ENCODE measurements around the gene TBC1D8. TPM values are rescaled to one million over a fixed set of nuclear protein-coding genes. Genes with fewer than 3 reads are reported as not detected.
A peak's percentile ranks its signal among the peaks of the same experiment; 100 is the strongest.

The TBC1D8 gene
- total and polyA plus RNA-seq, 5 donors from 2014 or later = 0.48 to 1.1 (median 0.73) TPM

DNA sequence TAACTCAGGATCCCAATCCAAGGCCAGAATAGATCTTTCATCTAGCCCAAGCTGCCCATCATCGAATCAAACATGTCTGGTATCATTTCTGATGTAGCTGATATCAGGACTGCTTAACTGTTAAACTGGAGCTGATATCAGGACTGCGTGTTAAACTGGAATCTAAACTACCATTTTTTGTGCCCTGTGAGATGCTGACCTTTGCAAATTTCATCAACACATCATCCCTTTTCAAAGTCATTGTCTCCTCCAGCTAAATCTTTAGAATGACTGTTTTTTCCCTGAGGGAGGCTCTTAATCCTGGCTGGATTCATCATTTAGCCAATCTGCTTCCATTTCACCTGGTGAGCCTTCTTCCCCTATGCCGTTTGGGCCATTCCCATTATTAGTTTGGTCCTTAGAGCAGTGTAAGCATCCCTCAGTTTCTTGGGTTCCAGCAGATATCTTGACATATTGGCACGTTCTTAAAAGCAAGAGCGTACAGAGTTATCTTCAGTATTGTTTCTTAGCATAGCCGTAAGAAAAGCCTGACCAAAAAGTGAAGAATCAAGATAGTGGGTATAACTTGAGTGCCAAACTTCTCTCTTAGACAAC is 136.8 kb downstream of the TBC1D8 start:
- Mint-ChIP-seq H3K4me3 (no peak overlapping the region), H3K27ac (no peak overlapping the region), H3K9me3 (peaks cover 0 to 2% (median 0%) of the 10 kb centered on the region in 7 donors), H3K4me1 (peaks cover 7 to 17% (median 12%) of the 10 kb centered on the region in 4 donors), H3K27me3 (no peaks in the 10 kb centered on the region), H3K36me3 (peaks cover 11% of the 10 kb centered on the region)
- DNase-seq (no peak), ATAC-seq (ENCODE audit: low read depth in 2 of 2) (no peak)
- H3K36me3 ChIP-seq (ENCODE audit: control insufficient read depth, insufficient read depth, low read length) = peaks cover 27% of the 10 kb centered on the region
- no peaks in the 10 kb centered on the region for H3K4me1 ChIP-seq (ENCODE audit: control insufficient read depth, insufficient read depth, low read length, poor library complexity, severe bottlenecking)
- H3K27me3 ChIP-seq (ENCODE audit: control insufficient read depth, insufficient read depth, low read length) = no peaks in the 10 kb centered on the region
- H3K4me3 ChIP-seq (ENCODE audit: low read depth, low read length) = no peak overlapping the region
- H3K9me3 ChIP-seq (ENCODE audit: control insufficient read depth in 2 of 2, low read length in 2 of 2) = no peaks in the 10 kb centered on the region
- H3K27ac ChIP-seq (ENCODE audit: insufficient read depth, low read length, poor library complexity, severe bottlenecking) = no peak overlapping the region

DNA sequence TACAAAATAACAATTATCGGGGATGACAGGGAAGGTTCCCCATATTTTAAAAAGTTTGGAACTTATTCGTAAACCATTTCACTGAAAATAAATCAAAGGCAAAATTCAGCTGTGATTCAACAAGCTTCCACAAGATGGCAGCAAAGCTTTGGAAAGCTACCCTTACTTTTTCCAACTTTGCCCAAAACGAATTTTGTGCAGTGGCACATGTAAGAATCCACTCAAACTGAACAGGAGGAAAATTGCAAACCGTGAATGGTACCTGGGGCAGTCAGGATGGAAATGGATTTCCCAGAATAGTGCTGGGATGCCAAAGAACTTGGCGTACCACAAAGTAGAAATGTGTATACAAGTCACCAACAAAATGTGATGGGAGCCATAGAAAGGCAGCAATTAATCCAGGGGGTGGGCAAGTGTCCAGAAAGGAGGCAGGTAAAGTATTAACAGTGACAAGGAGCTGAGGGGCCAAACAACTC is 138.4 kb downstream of the TBC1D8 start:
- DNase-seq (peak; percentile 31 to 43 (median 40)), ATAC-seq (ENCODE audit: low read depth in 2 of 2) (no peak)
- Histone ChIP-seq H3K4me3 (ENCODE audit: low read depth, low read length) (no peak overlapping the region), H3K27me3 (ENCODE audit: control insufficient read depth, insufficient read depth, low read length) (no peaks in the 10 kb centered on the region), H3K9me3 (ENCODE audit: control insufficient read depth in 2 of 2, low read length in 2 of 2) (no peaks in the 10 kb centered on the region), H3K4me1 (ENCODE audit: control insufficient read depth, insufficient read depth, low read length, poor library complexity, severe bottlenecking) (no peaks in the 10 kb centered on the region), H3K27ac (ENCODE audit: insufficient read depth, low read length, poor library complexity, severe bottlenecking) (no peak overlapping the region), H3K36me3 (ENCODE audit: control insufficient read depth, insufficient read depth, low read length) (peaks cover 31% of the 10 kb centered on the region)
- H3K27me3 Mint-ChIP-seq = no peaks in the 10 kb centered on the region
- H3K4me1 Mint-ChIP-seq = peaks cover 10 to 29% (median 17%) of the 10 kb centered on the region in 4 donors
- H3K4me3 Mint-ChIP-seq = no peak overlapping the region
- H3K36me3 Mint-ChIP-seq = peaks cover 19% of the 10 kb centered on the region
- peak overlapping the region in 2 of 3 donors; percentile 20 to 41 for H3K27ac Mint-ChIP-seq
- peaks cover 0 to 2% (median 0%) of the 10 kb centered on the region in 7 donors for H3K9me3 Mint-ChIP-seq

DNA sequence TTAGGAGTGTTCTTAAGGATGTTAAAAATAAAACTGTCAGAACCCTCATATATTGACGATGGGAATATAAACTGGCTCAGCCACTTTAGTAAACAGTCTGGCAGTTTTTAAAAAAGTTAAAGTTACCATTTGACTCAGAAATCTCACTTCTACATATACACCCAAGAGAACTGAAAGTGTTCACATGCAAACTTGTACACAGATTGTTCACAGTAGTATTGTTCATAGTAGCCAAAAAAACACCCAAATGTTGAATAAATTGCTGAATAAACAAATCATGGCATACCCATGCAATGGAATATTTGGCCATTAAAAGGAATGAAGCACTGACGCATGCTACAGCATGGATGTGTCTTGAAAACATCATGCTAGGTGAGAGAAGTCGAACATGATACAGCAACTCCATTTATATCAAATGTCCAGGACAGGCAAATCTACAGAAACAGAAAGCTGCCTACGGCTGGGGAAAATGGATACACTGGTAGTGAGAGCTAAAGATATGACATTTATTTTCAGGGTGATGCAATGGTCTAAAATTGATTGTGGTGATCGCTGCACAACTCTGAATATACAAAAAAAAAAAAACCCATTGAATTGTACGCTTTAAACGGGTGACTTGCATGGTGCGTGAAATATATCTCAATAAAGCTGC is 139.0 kb downstream of the TBC1D8 start:
- Mint-ChIP-seq H3K4me1 (peaks cover 10 to 33% (median 18%) of the 10 kb centered on the region in 4 donors), H3K4me3 (no peak overlapping the region), H3K9me3 (peaks cover 0 to 2% (median 0%) of the 10 kb centered on the region in 7 donors), H3K36me3 (peaks cover 23% of the 10 kb centered on the region), H3K27me3 (no peaks in the 10 kb centered on the region), H3K27ac (peak overlapping the region in 2 of 3 donors; percentile 20 to 41)
- peaks cover 37% of the 10 kb centered on the region for H3K36me3 ChIP-seq (ENCODE audit: control insufficient read depth, insufficient read depth, low read length)
- no peak overlapping the region for H3K27ac ChIP-seq (ENCODE audit: insufficient read depth, low read length, poor library complexity, severe bottlenecking)
- H3K27me3 ChIP-seq (ENCODE audit: control insufficient read depth, insufficient read depth, low read length) = no peaks in the 10 kb centered on the region
- H3K4me1 ChIP-seq (ENCODE audit: control insufficient read depth, insufficient read depth, low read length, poor library complexity, severe bottlenecking) = no peaks in the 10 kb centered on the region
- no peak overlapping the region for H3K4me3 ChIP-seq (ENCODE audit: low read depth, low read length)
- ATAC-seq (ENCODE audit: low read depth in 2 of 2) (no peak), DNase-seq (no peak)
- H3K9me3 ChIP-seq (ENCODE audit: control insufficient read depth in 2 of 2, low read length in 2 of 2) = no peaks in the 10 kb centered on the region

DNA sequence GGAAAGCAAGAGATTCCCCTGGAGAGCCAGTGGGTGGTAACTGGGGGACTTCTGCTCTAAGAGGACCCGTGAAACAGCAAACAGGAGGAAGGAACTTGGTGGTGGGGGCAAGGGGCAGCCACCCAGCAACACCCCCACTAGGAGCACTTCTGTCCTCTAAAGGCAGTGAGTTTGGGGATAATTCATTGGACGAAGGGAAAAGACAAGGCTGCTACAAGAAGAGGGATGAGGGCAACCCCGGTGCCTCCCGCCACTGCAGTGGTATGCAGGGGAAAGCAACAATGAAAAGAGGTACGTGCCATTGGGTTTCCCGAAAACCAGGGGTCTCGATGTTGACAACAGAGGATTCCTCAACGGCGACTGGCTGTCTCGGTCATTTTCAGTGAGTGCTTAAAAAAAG is 140.0 kb downstream of the TBC1D8 start:
- H3K4me3 Mint-ChIP-seq = no peak overlapping the region
- H3K27ac Mint-ChIP-seq = peak overlapping the region in 1 of 3 donors; percentile 65
- H3K9me3 Mint-ChIP-seq = peaks cover 0 to 2% (median 0%) of the 10 kb centered on the region in 7 donors
- no peaks in the 10 kb centered on the region for H3K4me1 ChIP-seq (ENCODE audit: control insufficient read depth, insufficient read depth, low read length, poor library complexity, severe bottlenecking)
- H3K4me1 Mint-ChIP-seq = peaks cover 10 to 33% (median 20%) of the 10 kb centered on the region in 4 donors
- peaks cover 29% of the 10 kb centered on the region for H3K36me3 Mint-ChIP-seq
- peaks cover 47% of the 10 kb centered on the region for H3K36me3 ChIP-seq (ENCODE audit: control insufficient read depth, insufficient read depth, low read length)
- H3K27ac ChIP-seq (ENCODE audit: insufficient read depth, low read length, poor library complexity, severe bottlenecking) = no peak overlapping the region
- DNase-seq = no peak
- no peak for ATAC-seq (ENCODE audit: low read depth in 2 of 2)
- no peaks in the 10 kb centered on the region for H3K27me3 ChIP-seq (ENCODE audit: control insufficient read depth, insufficient read depth, low read length)
- H3K9me3 ChIP-seq (ENCODE audit: control insufficient read depth in 2 of 2, low read length in 2 of 2) = no peaks in the 10 kb centered on the region
- H3K27me3 Mint-ChIP-seq = no peaks in the 10 kb centered on the region
- no peak overlapping the region for H3K4me3 ChIP-seq (ENCODE audit: low read depth, low read length)

DNA sequence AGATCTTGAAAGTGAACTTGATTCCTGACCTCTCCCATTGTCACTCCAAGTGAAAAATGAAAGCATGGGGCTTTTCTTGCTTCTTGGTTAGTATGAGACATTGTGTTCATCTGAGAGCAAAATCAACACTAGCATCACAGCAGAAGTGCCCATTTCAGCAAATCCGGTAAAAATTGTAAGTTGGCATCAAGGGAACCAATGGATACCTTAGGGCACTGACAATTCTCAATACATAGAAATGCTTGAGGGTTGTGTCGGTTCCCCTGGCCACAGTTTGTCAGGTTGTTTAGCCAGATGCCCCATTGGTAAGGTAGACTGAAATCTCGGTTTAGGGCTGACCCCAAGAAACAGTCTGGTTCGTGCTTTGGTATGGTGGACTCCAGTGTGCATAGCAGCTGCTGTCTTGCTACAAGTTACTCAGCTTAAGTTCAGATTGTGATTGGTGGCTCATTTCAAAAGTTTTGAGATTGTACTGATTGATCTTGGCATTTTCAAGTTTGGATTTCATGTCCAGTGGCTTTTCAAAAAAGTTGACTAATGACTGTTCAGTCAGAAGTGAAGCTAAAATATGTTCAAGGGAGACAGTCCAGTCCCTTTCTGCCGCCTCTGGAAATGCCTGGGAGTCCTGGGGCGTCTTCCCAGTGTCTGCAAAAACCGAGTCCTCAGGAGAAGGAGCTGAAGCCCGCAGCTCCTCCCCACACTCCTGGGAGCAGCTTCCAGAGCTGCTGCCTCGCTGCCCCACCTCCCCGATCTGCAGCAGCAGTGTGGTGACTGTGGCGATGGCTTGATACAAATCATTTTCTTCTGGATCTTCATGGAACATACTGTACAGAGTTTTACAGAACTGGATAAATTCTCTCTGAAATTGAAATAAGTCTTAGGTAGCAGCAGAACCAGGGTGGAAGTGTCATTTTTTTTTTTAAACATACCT is 143.5 kb downstream of the TBC1D8 start:
- Histone ChIP-seq H3K9me3 (ENCODE audit: control insufficient read depth in 2 of 2, low read length in 2 of 2) (no peaks in the 10 kb centered on the region), H3K27ac (ENCODE audit: insufficient read depth, low read length, poor library complexity, severe bottlenecking) (no peak overlapping the region), H3K27me3 (ENCODE audit: control insufficient read depth, insufficient read depth, low read length) (no peaks in the 10 kb centered on the region), H3K4me1 (ENCODE audit: control insufficient read depth, insufficient read depth, low read length, poor library complexity, severe bottlenecking) (peaks cover 21% of the 10 kb centered on the region), H3K36me3 (ENCODE audit: control insufficient read depth, insufficient read depth, low read length) (peaks cover 64% of the 10 kb centered on the region), H3K4me3 (ENCODE audit: low read depth, low read length) (no peak overlapping the region)
- peaks cover 0 to 2% (median 0%) of the 10 kb centered on the region in 7 donors for H3K9me3 Mint-ChIP-seq
- peaks cover 13 to 51% (median 48%) of the 10 kb centered on the region in 4 donors for H3K4me1 Mint-ChIP-seq
- no peaks in the 10 kb centered on the region for H3K27me3 Mint-ChIP-seq
- peaks cover 54% of the 10 kb centered on the region for H3K36me3 Mint-ChIP-seq
- ATAC-seq (ENCODE audit: low read depth in 2 of 2) (no peak), DNase-seq (no peak)
- H3K4me3 Mint-ChIP-seq = peak overlapping the region in 1 of 4 donors; percentile 50
- no peak overlapping the region for H3K27ac Mint-ChIP-seq

DNA sequence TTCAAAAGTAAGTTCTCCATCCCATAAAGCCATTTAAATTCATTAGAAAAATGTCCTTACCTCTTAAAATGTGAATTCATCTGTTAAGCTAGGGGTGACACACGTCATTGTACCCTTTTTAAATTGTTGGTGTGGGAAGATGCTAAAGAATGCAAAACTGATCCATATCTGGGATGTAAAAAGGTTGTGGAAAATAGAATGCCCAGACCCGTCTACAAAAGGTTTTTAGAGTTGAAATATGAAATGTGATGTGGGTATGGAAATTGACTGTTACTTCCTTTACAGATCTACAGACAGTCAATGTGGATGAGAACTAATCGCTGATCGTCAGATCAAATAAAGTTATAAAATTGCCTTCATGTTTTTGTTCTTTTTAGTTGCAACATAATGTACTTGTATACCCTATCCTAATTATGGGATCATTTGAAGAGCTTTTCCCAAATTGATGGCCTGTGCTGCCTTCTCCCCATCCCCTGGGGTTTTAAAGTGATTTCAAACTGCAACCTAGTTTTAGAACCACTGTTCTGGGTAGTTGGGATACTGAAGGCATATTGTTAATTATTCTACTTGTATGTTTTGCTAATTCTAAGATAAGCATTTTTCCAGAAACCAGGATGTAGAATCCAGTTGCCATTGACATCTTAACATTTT is 145.0 kb downstream of the TBC1D8 start:
- H3K9me3 Mint-ChIP-seq = peaks cover 0 to 2% (median 0%) of the 10 kb centered on the region in 7 donors
- Histone ChIP-seq H3K27ac (ENCODE audit: insufficient read depth, low read length, poor library complexity, severe bottlenecking) (no peak overlapping the region), H3K9me3 (ENCODE audit: control insufficient read depth in 2 of 2, low read length in 2 of 2) (no peaks in the 10 kb centered on the region), H3K4me3 (ENCODE audit: low read depth, low read length) (no peak overlapping the region), H3K36me3 (ENCODE audit: control insufficient read depth, insufficient read depth, low read length) (peaks cover 55% of the 10 kb centered on the region), H3K4me1 (ENCODE audit: control insufficient read depth, insufficient read depth, low read length, poor library complexity, severe bottlenecking) (peaks cover 29% of the 10 kb centered on the region), H3K27me3 (ENCODE audit: control insufficient read depth, insufficient read depth, low read length) (no peaks in the 10 kb centered on the region)
- peaks cover 54% of the 10 kb centered on the region for H3K36me3 Mint-ChIP-seq
- ATAC-seq (ENCODE audit: low read depth in 2 of 2) (no peak), DNase-seq (no peak)
- H3K4me1 Mint-ChIP-seq = peaks cover 11 to 53% (median 48%) of the 10 kb centered on the region in 4 donors
- H3K27me3 Mint-ChIP-seq = no peaks in the 10 kb centered on the region
- H3K4me3 Mint-ChIP-seq = peak overlapping the region in 2 of 4 donors; percentile 21 to 72
- H3K27ac Mint-ChIP-seq = no peak overlapping the region

All from CD4-positive, CD25-positive, alpha-beta regulatory T cell (primary cell).